Inflammatory macrophage treated with lipopolysaccharide for 4 hours (primary cell): ENCODE measurements around the gene ESAM.

ENCODE experiments used
- DNase-seq: peaks from one replicate; pipeline ENCODE4 v3.0.0-alpha.2; 2020

ESAM gene

GRCh38 chr11:124769806-124770774 is 8.0 kb upstream of the ESAM start:
- DNase-seq: no peak

GRCh38 chr11:124768914-124769313 is 6.8 kb upstream of the ESAM start:
- DNase-seq: no peak

- no peak for DNase-seq
These were observed 4.1 kb upstream of the ESAM start for GRCh38 chr11:124766156-124766555.

- peak; percentile 56 for DNase-seq
These were observed 1.3 kb upstream of the ESAM start for GRCh38 chr11:124763156-124763947.

- DNase-seq: no peak
These were observed 600 bp upstream of the ESAM start for GRCh38 chr11:124762624-124763155.

GRCh38 chr11:124761301-124762104 is 587 bp downstream of the ESAM start:
- no peak for DNase-seq

GRCh38 chr11:124760806-124761205 is 1.3 kb downstream of the ESAM start:
- DNase-seq: no peak

GRCh38 chr11:124760205-124760652 is 1.9 kb downstream of the ESAM start:
- DNase-seq: no peak

GRCh38 chr11:124759266-124760204 is 2.6 kb downstream of the ESAM start:
- DNase-seq: no peak

- DNase-seq: peak; percentile 72
These were observed 3.5 kb downstream of the ESAM start for GRCh38 chr11:124758355-124759265.

GRCh38 chr11:124757320-124757719 is 4.8 kb downstream of the ESAM start:
- DNase-seq: no peak

- DNase-seq: no peak
These were observed 5.3 kb downstream of the ESAM start for GRCh38 chr11:124756753-124757227.

GRCh38 chr11:124756033-124756752 is 5.9 kb downstream of the ESAM start:
- DNase-seq: no peak

- no peak for DNase-seq
These were observed 7.4 kb downstream of the ESAM start for GRCh38 chr11:124754710-124755109.

GRCh38 chr11:124754309-124754708 is 7.8 kb downstream of the ESAM start:
- no peak for DNase-seq

- no peak for DNase-seq
These were observed 8.5 kb downstream of the ESAM start for GRCh38 chr11:124753624-124754023.

- DNase-seq: peak; percentile 68
These were observed 8.9 kb downstream of the ESAM start for GRCh38 chr11:124753205-124753604.

GRCh38 chr11:124752471-124753102 is 9.5 kb downstream of the ESAM start:
- DNase-seq: no peak
